Stimulated activated naive CD8-positive, alpha-beta T cell treated with anti-CD3 and anti-CD28 coated beads, Interleukin-15, amount 100 ng/mL, for 72 hours (primary cell): Measurements from ENCODE around the gene NPIPB8.
"Not testable (repeated sequence)": the region's sequence is repeated elsewhere in the genome, so short reads cannot be mapped to it uniquely, and the experiment has no call there.

Experiments used
- ATAC-seq: fragments of 150-1000 bp; cut with Tn5 transposase; 2 replicates; pipeline ENCODE4 v1.10.0; 2021; ENCODE audit warnings: mild to moderate bottlenecking, moderate library complexity
- DNase-seq, 2 donors: peaks; one replicate each; pipeline ENCODE4 v3.0.0; 2021 to 2022
- H3K27ac Mint-ChIP-seq, 2 donors: one replicate each; pipeline ENCODE4 v1.8.0; 2022; ENCODE audit warnings: mild to moderate bottlenecking in 2 of 2, mixed read lengths in 2 of 2, moderate library complexity in 2 of 2
- H3K27me3 Mint-ChIP-seq: one replicate; pipeline ENCODE4 v1.8.0; 2022; ENCODE audit warnings: mixed read lengths
- H3K4me1 Mint-ChIP-seq: one replicate; pipeline ENCODE4 v1.8.0; 2022; ENCODE audit warnings: mild to moderate bottlenecking, mixed read lengths
- H3K4me3 Mint-ChIP-seq, 2 donors: one replicate each; pipeline ENCODE4 v1.8.0; 2022; ENCODE audit warnings: mild to moderate bottlenecking in 2 of 2, mixed read lengths in 2 of 2, moderate library complexity in 1 of 2
- H3K9me3 Mint-ChIP-seq, 2 donors: one replicate each; pipeline ENCODE4 v1.8.0; 2022; ENCODE audit warnings: mixed read lengths in 2 of 2

The NPIPB8 gene

GRCh38 chr16:28602062-28602461, 35.8 kb upstream of the NPIPB8 start:
- not testable (repeated sequence) for DNase-seq, H3K27ac Mint-ChIP-seq, ATAC-seq, H3K9me3 Mint-ChIP-seq, H3K4me3 Mint-ChIP-seq, H3K27me3 Mint-ChIP-seq
- peaks cover 12% of the 10 kb centered on the region for H3K4me1 Mint-ChIP-seq

- ATAC-seq (no peak), DNase-seq (no peak)
- Mint-ChIP-seq H3K27me3 (no peaks in the 10 kb centered on the region), H3K4me1 (peaks cover 7% of the 10 kb centered on the region), H3K9me3 (no peaks in the 10 kb centered on the region), H3K27ac (no peak overlapping the region), H3K4me3 (no peak overlapping the region)
Observed at GRCh38 chr16:28602529-28602928, 35.3 kb upstream of the NPIPB8 start.

GRCh38 chr16:28603381-28604185, 34.3 kb upstream of the NPIPB8 start:
- no peak overlapping the region for H3K4me3 Mint-ChIP-seq
- H3K27me3 Mint-ChIP-seq, result no peaks in the 10 kb centered on the region
- no peak for DNase-seq
- H3K27ac Mint-ChIP-seq, result no peak overlapping the region
- no peaks in the 10 kb centered on the region for H3K9me3 Mint-ChIP-seq
- no peak for ATAC-seq
- no peaks in the 10 kb centered on the region for H3K4me1 Mint-ChIP-seq

- Mint-ChIP-seq H3K4me3 (no peak overlapping the region), H3K27ac (no peak overlapping the region), H3K4me1 (peaks cover 3% of the 10 kb centered on the region), H3K27me3 (no peaks in the 10 kb centered on the region), H3K9me3 (no peaks in the 10 kb centered on the region)
- no peak for DNase-seq
- ATAC-seq, result no peak
Observed at GRCh38 chr16:28604186-28604565, 33.7 kb upstream of the NPIPB8 start.

GRCh38 chr16:28606291-28607115, 31.4 kb upstream of the NPIPB8 start:
- DNase-seq (no peak), ATAC-seq (no peak)
- Mint-ChIP-seq H3K4me1 (peaks cover 24% of the 10 kb centered on the region), H3K27me3 (no peaks in the 10 kb centered on the region), H3K27ac (no peak overlapping the region), H3K9me3 (no peaks in the 10 kb centered on the region), H3K4me3 (no peak overlapping the region)

GRCh38 chr16:28607116-28607623, 30.7 kb upstream of the NPIPB8 start:
- Mint-ChIP-seq H3K4me3 (no peak overlapping the region), H3K27ac (no peak overlapping the region), H3K27me3 (no peaks in the 10 kb centered on the region), H3K4me1 (peaks cover 24% of the 10 kb centered on the region), H3K9me3 (no peaks in the 10 kb centered on the region)
- DNase-seq, result no peak
- no peak for ATAC-seq

GRCh38 chr16:28607681-28608495, 30.0 kb upstream of the NPIPB8 start:
- H3K27ac Mint-ChIP-seq, result peak overlapping the region in 1 of 2 donors; percentile 74
- ATAC-seq, H3K4me3 Mint-ChIP-seq, H3K9me3 Mint-ChIP-seq, H3K27me3 Mint-ChIP-seq, DNase-seq: not testable (repeated sequence)
- peaks cover 24% of the 10 kb centered on the region for H3K4me1 Mint-ChIP-seq

GRCh38 chr16:28608496-28608808, 29.4 kb upstream of the NPIPB8 start:
- H3K27ac Mint-ChIP-seq, H3K4me3 Mint-ChIP-seq, ATAC-seq, H3K9me3 Mint-ChIP-seq, DNase-seq, H3K27me3 Mint-ChIP-seq: not testable (repeated sequence)
- H3K4me1 Mint-ChIP-seq, result peaks cover 24% of the 10 kb centered on the region

- not testable (repeated sequence) for DNase-seq, H3K9me3 Mint-ChIP-seq, H3K27me3 Mint-ChIP-seq, ATAC-seq, H3K4me3 Mint-ChIP-seq
- peaks cover 24% of the 10 kb centered on the region for H3K4me1 Mint-ChIP-seq
- H3K27ac Mint-ChIP-seq, result peak overlapping the region; percentile 37 to 72
Observed at GRCh38 chr16:28608867-28609596, 28.8 kb upstream of the NPIPB8 start.

GRCh38 chr16:28609631-28610594, 28.0 kb upstream of the NPIPB8 start, which contains the start of gene SULT1A1:
Gene SULT1A1, minus strand, starts transcription at chr16:28610044. Its CDS starts 1,189 bp downstream, at chr16:28608855.
- DNase-seq, result peak in 1 of 2 donors; percentile 4
- no peaks in the 10 kb centered on the region for H3K27me3 Mint-ChIP-seq
- ATAC-seq, result no peak
- no peaks in the 10 kb centered on the region for H3K9me3 Mint-ChIP-seq
- H3K4me1 Mint-ChIP-seq, result peaks cover 24% of the 10 kb centered on the region
- peak within 1 kb of the TSS in 1 of 2 donors; percentile 32 for H3K4me3 Mint-ChIP-seq
- H3K27ac Mint-ChIP-seq, result peak within 1 kb of the TSS; percentile 42 to 72

GRCh38 chr16:28610595-28611191, 27.2 kb upstream of the NPIPB8 start:
- Mint-ChIP-seq H3K4me3 (no peak overlapping the region), H3K27ac (peak overlapping the region in 1 of 2 donors; percentile 42), H3K27me3 (no peaks in the 10 kb centered on the region), H3K4me1 (peaks cover 28% of the 10 kb centered on the region), H3K9me3 (no peaks in the 10 kb centered on the region)
- ATAC-seq (no peak), DNase-seq (peak in 1 of 2 donors; percentile 6)

- not testable (repeated sequence) for H3K27me3 Mint-ChIP-seq
Observed at GRCh38 chr16:28612359-28613280, 25.2 kb upstream of the NPIPB8 start.

GRCh38 chr16:28613912-28614311, 24.0 kb upstream of the NPIPB8 start:
- H3K27ac Mint-ChIP-seq, H3K27me3 Mint-ChIP-seq, H3K9me3 Mint-ChIP-seq, DNase-seq, H3K4me3 Mint-ChIP-seq: not testable (repeated sequence)
- peaks cover 29% of the 10 kb centered on the region for H3K4me1 Mint-ChIP-seq
- peak; percentile 14 for ATAC-seq

More at GRCh38 chr16:28612359-28613280, 25.2 kb upstream of the NPIPB8 start:
- not testable (repeated sequence) for DNase-seq, H3K4me3 Mint-ChIP-seq, H3K9me3 Mint-ChIP-seq, H3K27ac Mint-ChIP-seq
- H3K4me1 Mint-ChIP-seq, result peaks cover 30% of the 10 kb centered on the region
- peak; percentile 95 for ATAC-seq
